HCT116 (cell line): ENCODE results near the gene RNF130. TPM values are rescaled to one million over a fixed set of nuclear protein-coding genes. Genes with fewer than 3 reads are reported as not detected.

Source experiments
- ATAC-seq: fragments of 200-7000 bp; cut with Tn5 transposase; 2 replicates; pipeline ENCODE4 v1.9.1; 2020; ENCODE audit warnings: mild to moderate bottlenecking, moderate library complexity
- BruUV-seq: library from RNA; stranded (reverse); fragments of 400-500 nt; replicated peaks from 2 replicates; lab custom pipeline; 2021; lab: Mats Ljungman, UMichigan
- CTCF ChIA-PET: fragments of 300-600 bp; sonication (Branson Sonifier 250); formaldehyde crosslinking; loops from one replicate; lab custom pipeline; 2021; ENCODE audit warnings: antibody characterized with exemption; lab: Charles Lee
- POLR2A ChIA-PET: fragments of 300-600, 350-600 bp; sonication (Branson Sonifier 250); formaldehyde crosslinking; loops from one replicate; lab custom pipeline; 2021; ENCODE audit warnings: antibody characterized with exemption; lab: Charles Lee
- RAD21 ChIA-PET, 2 experiments: fragments of 300-600 bp; sonication (Branson Sonifier 250); formaldehyde crosslinking; loops; one replicate each; lab custom pipeline; 2023; ENCODE audit warnings: low total read pairs in 2 of 2; ENCODE audit not compliant: uncharacterized antibody in 2 of 2, unreplicated experiment in 2 of 2, low non-redundant PET in 1 of 2; lab: Charles Lee
- DNase-seq: peaks from one replicate; pipeline ENCODE4 v3.0.0-alpha.2; 2010; ENCODE audit warnings: low read depth, low spot score
- H2AFZ ChIP-seq: fragments of 200-600 bp; shearing (Covaris generic), sonication (generic); 2 replicates; pipeline ENCODE4 v1.6.1; 2017; ENCODE audit warnings: low read depth, mixed run types, mixed read lengths, antibody characterized with exemption, low read length; ENCODE audit not compliant: poor library complexity, severe bottlenecking
- H3K27ac ChIP-seq: 2 replicates; pipeline ENCODE4 v1.5.1; 2012; ENCODE audit warnings: low read depth, low read length
- H3K27me3 ChIP-seq: fragments of 200-600 bp; sonication (generic); 2 replicates; pipeline ENCODE4 v1.6.1; 2016; ENCODE audit warnings: mixed run types, low read length, mixed read lengths; ENCODE audit not compliant: insufficient read depth
- H3K36me3 ChIP-seq, 2 experiments: fragments of 200-500 bp in 1 of 2; fragments of 200-600 bp in 1 of 2; sonication (Bioruptor generic) in 1 of 2; sonication (generic) in 1 of 2; 2 replicates each; pipeline versions ENCODE4 v1.5.1 to v1.6.1; 2014 to 2016; ENCODE audit warnings: low read length in 2 of 2, inconsistent platforms in 1 of 2, mixed read lengths in 1 of 2, mixed run types in 1 of 2; ENCODE audit not compliant: insufficient read depth in 2 of 2, control insufficient read depth in 1 of 2
- H3K4me1 ChIP-seq, 2 experiments: fragments of 200-600 bp in 1 of 2; sonication (generic) in 1 of 2; 2 replicates each; pipeline versions ENCODE4 v1.5.1 to v1.6.1; 2012 to 2017; ENCODE audit warnings: low read length in 2 of 2, inconsistent platforms in 1 of 2, mild to moderate bottlenecking in 1 of 2, mixed read lengths in 1 of 2, mixed run types in 1 of 2, moderate library complexity in 1 of 2; ENCODE audit not compliant: insufficient read depth in 2 of 2, control insufficient read depth in 1 of 2
- H3K4me2 ChIP-seq: fragments of 200-600 bp; sonication (generic); 2 replicates; pipeline ENCODE4 v1.6.1; 2017; ENCODE audit warnings: mixed run types, low read length, mixed read lengths
- H3K4me3 ChIP-seq, 2 experiments: fragments of 200-600 bp in 1 of 2; sonication (generic) in 1 of 2; replicated peaks in 1 of 2; 2 replicates each; pipeline ENCODE4 v1.5.1; 2011 to 2016; ENCODE audit warnings: low read length in 2 of 2, control low read depth in 1 of 2, low read depth in 1 of 2, mild to moderate bottlenecking in 1 of 2, mixed read lengths in 1 of 2, mixed run types in 1 of 2
- H3K79me2 ChIP-seq: fragments of 200-600 bp; sonication (generic); 2 replicates; pipeline ENCODE4 v1.6.1; 2017; ENCODE audit warnings: mild to moderate bottlenecking, mixed run types, low read length, moderate library complexity, mixed read lengths; ENCODE audit not compliant: insufficient read depth
- H3K9ac ChIP-seq: fragments of 200-600 bp; sonication (generic); 2 replicates; pipeline ENCODE4 v1.6.1; 2016; ENCODE audit warnings: low read length, mixed read lengths
- H3K9me2 ChIP-seq: fragments of 200-600 bp; sonication (generic), shearing (Covaris generic); 2 replicates; pipeline ENCODE4 v1.6.1; 2017; ENCODE audit warnings: mixed run types, mild to moderate bottlenecking, moderate library complexity; ENCODE audit not compliant: insufficient read depth
- H3K9me3 ChIP-seq, 2 experiments: fragments of 200-500 bp in 1 of 2; fragments of 200-600 bp in 1 of 2; sonication (Bioruptor generic) in 1 of 2; sonication (generic) in 1 of 2; 2 replicates each; pipeline ENCODE4 v1.6.1; 2014 to 2017; ENCODE audit warnings: low read length in 2 of 2, mixed read lengths in 2 of 2, inconsistent platforms in 1 of 2, low read depth in 1 of 2, mild to moderate bottlenecking in 1 of 2, mixed run types in 1 of 2, moderate library complexity in 1 of 2; ENCODE audit not compliant: control insufficient read depth in 1 of 2, insufficient read depth in 1 of 2
- H4K20me1 ChIP-seq: fragments of 200-600 bp; sonication (generic), shearing (Covaris generic); 2 replicates; pipeline ENCODE4 v1.6.1; 2017; ENCODE audit warnings: mixed run types, mild to moderate bottlenecking, moderate library complexity; ENCODE audit not compliant: insufficient read depth
- CBX3 ChIP-seq: IDR thresholded peaks from 2 replicates; pipeline ENCODE4 v1.6.1; 2012; ENCODE audit warnings: low read depth
- EZH2phosphoT487 ChIP-seq: fragments of 200-600 bp; IDR thresholded peaks from 2 replicates; pipeline ENCODE4 v1.6.1; 2018; ENCODE audit warnings: antibody characterized with exemption, borderline replicate concordance
- RAD21 ChIP-seq: IDR thresholded peaks from 2 replicates; pipeline ENCODE4 v1.6.1; 2012; ENCODE audit warnings: low read depth, mild to moderate bottlenecking
- YY1 ChIP-seq: IDR thresholded peaks from 2 replicates; pipeline ENCODE4 v1.6.1; 2011; ENCODE audit warnings: low read length, low read depth, moderate library complexity, mild to moderate bottlenecking; ENCODE audit not compliant: insufficient replicate concordance; ENCODE audit errors: extremely low read depth
- intact Hi-C: fragments of 100-400 bp; cut with micrococcal nuclease; formaldehyde crosslinking; loops from 2 replicates; pipeline ENCODE4 v1.10.0; 2022
- total RNA-seq: library from RNA; stranded (reverse); gene quantifications from one replicate; pipeline ENCODE4 v1.2.1, GENCODE V29; 2021; ENCODE audit not compliant: unreplicated experiment
- TF ChIP-seq, protein P1 (sequence below): IDR thresholded peaks from 2 replicates; pipeline ENCODE4 v1.6.1; 2012
- TF ChIP-seq, protein P2 (sequence below): IDR thresholded peaks from 2 replicates; pipeline ENCODE4 v1.6.1; 2011; ENCODE audit warnings: mild to moderate bottlenecking, low read length, moderate library complexity; ENCODE audit not compliant: insufficient replicate concordance; ENCODE audit errors: extremely low read depth

The RNF130 gene
- total RNA-seq, 1 experiment from 2014 or later = 34.9 TPM

DNA sequence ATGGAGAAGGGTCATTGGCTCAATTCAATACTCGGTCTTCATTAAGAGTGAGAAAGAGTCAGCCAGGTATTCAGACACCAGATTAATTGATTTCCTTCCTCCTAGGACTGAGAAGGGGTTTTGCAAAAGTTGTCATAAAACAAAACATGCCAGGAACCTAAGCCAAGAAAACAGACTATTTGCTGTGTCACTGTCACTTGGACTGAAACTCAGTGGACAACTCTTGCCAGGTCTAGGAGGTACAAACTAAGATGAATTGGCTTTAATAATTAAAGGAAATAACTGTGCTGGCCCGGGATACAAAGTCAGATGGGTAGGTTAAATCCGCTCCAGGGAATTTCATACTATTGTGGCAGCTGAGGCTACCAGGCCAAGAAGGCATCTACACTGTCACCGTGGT lies 92.8 kb downstream of the RNF130 start:
- Histone ChIP-seq H4K20me1 (no peaks in the 10 kb centered on the region), H3K4me1 (no peaks in the 10 kb centered on the region), H3K9me3 (no peaks in the 10 kb centered on the region), H3K27ac (no peak overlapping the region), H3K9me2 (no peaks in the 10 kb centered on the region)
- no peak for DNase-seq
- intact Hi-C loops = no loop called here
- TF ChIP-seq EZH2phosphoT487 = no peak
- TF ChIP-seq, protein P1, sequence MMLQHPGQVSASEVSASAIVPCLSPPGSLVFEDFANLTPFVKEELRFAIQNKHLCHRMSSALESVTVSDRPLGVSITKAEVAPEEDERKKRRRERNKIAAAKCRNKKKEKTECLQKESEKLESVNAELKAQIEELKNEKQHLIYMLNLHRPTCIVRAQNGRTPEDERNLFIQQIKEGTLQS = no peak
- TF ChIP-seq RAD21 = no peak
- no peak for TF ChIP-seq CBX3
- TF ChIP-seq, protein P2, sequence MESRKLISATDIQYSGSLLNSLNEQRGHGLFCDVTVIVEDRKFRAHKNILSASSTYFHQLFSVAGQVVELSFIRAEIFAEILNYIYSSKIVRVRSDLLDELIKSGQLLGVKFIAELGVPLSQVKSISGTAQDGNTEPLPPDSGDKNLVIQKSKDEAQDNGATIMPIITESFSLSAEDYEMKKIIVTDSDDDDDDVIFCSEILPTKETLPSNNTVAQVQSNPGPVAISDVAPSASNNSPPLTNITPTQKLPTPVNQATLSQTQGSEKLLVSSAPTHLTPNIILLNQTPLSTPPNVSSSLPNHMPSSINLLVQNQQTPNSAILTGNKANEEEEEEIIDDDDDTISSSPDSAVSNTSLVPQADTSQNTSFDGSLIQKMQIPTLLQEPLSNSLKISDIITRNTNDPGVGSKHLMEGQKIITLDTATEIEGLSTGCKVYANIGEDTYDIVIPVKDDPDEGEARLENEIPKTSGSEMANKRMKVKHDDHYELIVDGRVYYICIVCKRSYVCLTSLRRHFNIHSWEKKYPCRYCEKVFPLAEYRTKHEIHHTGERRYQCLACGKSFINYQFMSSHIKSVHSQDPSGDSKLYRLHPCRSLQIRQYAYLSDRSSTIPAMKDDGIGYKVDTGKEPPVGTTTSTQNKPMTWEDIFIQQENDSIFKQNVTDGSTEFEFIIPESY = no peak
- TF ChIP-seq, all 23 proteins: peak for 0
- no peak for ATAC-seq
- Histone ChIP-seq H3K9ac (no peak overlapping the region), H2AFZ (no peak overlapping the region), H3K4me3 (no peak overlapping the region), H3K36me3 (peaks cover 0 to 3% of the 10 kb centered on the region in 2 experiments; a peak in 1 of 4 replicates), H3K4me2 (no peak overlapping the region), H3K27me3 (no peaks in the 10 kb centered on the region), H3K79me2 (no peaks in the 10 kb centered on the region)
- no TSS peak for BruUV-seq
- RAD21 ChIA-PET = no interaction called here
- POLR2A ChIA-PET = no interaction called here
- CTCF ChIA-PET = no interaction called here

GRCh38 chr5:179975713-179976134 lies 95.8 kb downstream of the RNF130 start:
- no peaks in the 10 kb centered on the region for H3K4me1 ChIP-seq
- no peak overlapping the region for H3K4me2 ChIP-seq
- H3K9me2 ChIP-seq = no peaks in the 10 kb centered on the region
- peaks cover 0 to 3% of the 10 kb centered on the region in 2 experiments; a peak in 1 of 4 replicates for H3K36me3 ChIP-seq
- ChIA-PET POLR2A (no interaction called here), RAD21 (no interaction called here), CTCF (no interaction called here)
- DNase-seq (no peak), ATAC-seq (no peak)
- H3K4me3 ChIP-seq = no peak overlapping the region
- H3K27ac ChIP-seq = no peak overlapping the region
- H3K9me3 ChIP-seq = no peaks in the 10 kb centered on the region
- H3K9ac ChIP-seq = no peak overlapping the region
- BruUV-seq = no TSS peak
- no peaks in the 10 kb centered on the region for H3K27me3 ChIP-seq
- H4K20me1 ChIP-seq = no peaks in the 10 kb centered on the region
- no peak overlapping the region for H2AFZ ChIP-seq
- no peak for TF ChIP-seq YY1
- no peaks in the 10 kb centered on the region for H3K79me2 ChIP-seq
- intact Hi-C loops = no loop called here
